Ishikawa (cell line): ENCODE measurements around the gene ADIPOQ.

ENCODE experiments used
- CEBPB ChIP-seq: IDR thresholded peaks from 2 replicates; pipeline ENCODE4 v1.6.1; 2012
- CREB1 ChIP-seq: IDR thresholded peaks from 2 replicates; pipeline ENCODE4 v1.6.1; 2012; ENCODE audit warnings: low read depth
- EGR1 ChIP-seq: IDR thresholded peaks from 2 replicates; pipeline ENCODE4 v1.6.1; 2012
- EP300 ChIP-seq: IDR thresholded peaks from 2 replicates; pipeline ENCODE4 v1.6.1; 2012; ENCODE audit warnings: borderline replicate concordance
- FOXM1 ChIP-seq: IDR thresholded peaks from 2 replicates; pipeline ENCODE4 v1.6.1; 2012; ENCODE audit warnings: low read depth, borderline replicate concordance
- NFIC ChIP-seq: IDR thresholded peaks from 2 replicates; pipeline ENCODE4 v1.6.1; 2012
- RAD21 ChIP-seq: IDR thresholded peaks from 2 replicates; pipeline ENCODE4 v1.6.1; 2012; ENCODE audit warnings: low read depth
- TAF1 ChIP-seq: IDR thresholded peaks from 2 replicates; pipeline ENCODE4 v1.6.1; 2012; ENCODE audit warnings: low read depth, mild to moderate bottlenecking
- TCF12 ChIP-seq: IDR thresholded peaks from 2 replicates; pipeline ENCODE4 v1.6.1; 2012; ENCODE audit warnings: low read depth
- TEAD4 ChIP-seq: IDR thresholded peaks from 2 replicates; pipeline ENCODE4 v1.6.1; 2012
- YY1 ChIP-seq: IDR thresholded peaks from 2 replicates; pipeline ENCODE4 v1.6.1; 2012; ENCODE audit warnings: low read depth
- ZBTB7A ChIP-seq: IDR thresholded peaks from 2 replicates; pipeline ENCODE4 v1.6.1; 2012; ENCODE audit warnings: low read depth
- TF ChIP-seq, protein P1 (sequence below): IDR thresholded peaks from 2 replicates; pipeline ENCODE4 v1.6.1; 2012; ENCODE audit warnings: low read depth, mild to moderate bottlenecking
- TF ChIP-seq, protein P2 (sequence below): IDR thresholded peaks from 2 replicates; pipeline ENCODE4 v1.6.1; 2012
- TF ChIP-seq, protein P3 (sequence below): IDR thresholded peaks from 2 replicates; pipeline ENCODE4 v1.6.1; 2012

ADIPOQ gene

DNA sequence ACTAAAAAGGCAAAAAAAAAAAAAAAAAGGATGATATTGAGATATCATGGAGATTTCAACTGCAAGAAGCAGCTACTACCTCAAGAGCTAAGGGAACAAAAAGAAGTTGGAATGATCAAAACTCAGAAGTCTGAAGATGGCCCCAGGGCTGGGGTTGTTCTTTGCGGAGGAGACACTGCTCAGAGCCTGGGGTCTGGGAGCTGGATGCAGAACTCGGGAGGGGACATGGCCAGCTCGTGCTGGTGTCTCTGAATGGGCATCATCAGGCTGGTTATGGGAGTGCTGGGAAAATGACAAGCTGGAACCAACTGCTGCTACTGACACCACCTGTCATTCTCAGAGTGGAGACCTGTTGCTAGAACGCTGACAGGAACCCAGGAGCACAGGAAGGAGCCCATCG is 14.2 kb upstream of the ADIPOQ start:
- TF ChIP-seq RAD21 (no peak), EP300 (no peak), TCF12 (no peak), TEAD4 (no peak), CEBPB (no peak), TAF1 (no peak), YY1 (no peak), EGR1 (no peak), ZBTB7A (no peak), CREB1 (no peak), NFIC (no peak), FOXM1 (no peak)
- TF ChIP-seq, protein P1, sequence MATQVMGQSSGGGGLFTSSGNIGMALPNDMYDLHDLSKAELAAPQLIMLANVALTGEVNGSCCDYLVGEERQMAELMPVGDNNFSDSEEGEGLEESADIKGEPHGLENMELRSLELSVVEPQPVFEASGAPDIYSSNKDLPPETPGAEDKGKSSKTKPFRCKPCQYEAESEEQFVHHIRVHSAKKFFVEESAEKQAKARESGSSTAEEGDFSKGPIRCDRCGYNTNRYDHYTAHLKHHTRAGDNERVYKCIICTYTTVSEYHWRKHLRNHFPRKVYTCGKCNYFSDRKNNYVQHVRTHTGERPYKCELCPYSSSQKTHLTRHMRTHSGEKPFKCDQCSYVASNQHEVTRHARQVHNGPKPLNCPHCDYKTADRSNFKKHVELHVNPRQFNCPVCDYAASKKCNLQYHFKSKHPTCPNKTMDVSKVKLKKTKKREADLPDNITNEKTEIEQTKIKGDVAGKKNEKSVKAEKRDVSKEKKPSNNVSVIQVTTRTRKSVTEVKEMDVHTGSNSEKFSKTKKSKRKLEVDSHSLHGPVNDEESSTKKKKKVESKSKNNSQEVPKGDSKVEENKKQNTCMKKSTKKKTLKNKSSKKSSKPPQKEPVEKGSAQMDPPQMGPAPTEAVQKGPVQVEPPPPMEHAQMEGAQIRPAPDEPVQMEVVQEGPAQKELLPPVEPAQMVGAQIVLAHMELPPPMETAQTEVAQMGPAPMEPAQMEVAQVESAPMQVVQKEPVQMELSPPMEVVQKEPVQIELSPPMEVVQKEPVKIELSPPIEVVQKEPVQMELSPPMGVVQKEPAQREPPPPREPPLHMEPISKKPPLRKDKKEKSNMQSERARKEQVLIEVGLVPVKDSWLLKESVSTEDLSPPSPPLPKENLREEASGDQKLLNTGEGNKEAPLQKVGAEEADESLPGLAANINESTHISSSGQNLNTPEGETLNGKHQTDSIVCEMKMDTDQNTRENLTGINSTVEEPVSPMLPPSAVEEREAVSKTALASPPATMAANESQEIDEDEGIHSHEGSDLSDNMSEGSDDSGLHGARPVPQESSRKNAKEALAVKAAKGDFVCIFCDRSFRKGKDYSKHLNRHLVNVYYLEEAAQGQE: no peak
- TF ChIP-seq, protein P2, sequence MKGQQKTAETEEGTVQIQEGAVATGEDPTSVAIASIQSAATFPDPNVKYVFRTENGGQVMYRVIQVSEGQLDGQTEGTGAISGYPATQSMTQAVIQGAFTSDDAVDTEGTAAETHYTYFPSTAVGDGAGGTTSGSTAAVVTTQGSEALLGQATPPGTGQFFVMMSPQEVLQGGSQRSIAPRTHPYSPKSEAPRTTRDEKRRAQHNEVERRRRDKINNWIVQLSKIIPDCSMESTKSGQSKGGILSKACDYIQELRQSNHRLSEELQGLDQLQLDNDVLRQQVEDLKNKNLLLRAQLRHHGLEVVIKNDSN: no peak
- TF ChIP-seq, protein P3, sequence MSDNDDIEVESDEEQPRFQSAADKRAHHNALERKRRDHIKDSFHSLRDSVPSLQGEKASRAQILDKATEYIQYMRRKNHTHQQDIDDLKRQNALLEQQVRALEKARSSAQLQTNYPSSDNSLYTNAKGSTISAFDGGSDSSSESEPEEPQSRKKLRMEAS: no peak

DNA sequence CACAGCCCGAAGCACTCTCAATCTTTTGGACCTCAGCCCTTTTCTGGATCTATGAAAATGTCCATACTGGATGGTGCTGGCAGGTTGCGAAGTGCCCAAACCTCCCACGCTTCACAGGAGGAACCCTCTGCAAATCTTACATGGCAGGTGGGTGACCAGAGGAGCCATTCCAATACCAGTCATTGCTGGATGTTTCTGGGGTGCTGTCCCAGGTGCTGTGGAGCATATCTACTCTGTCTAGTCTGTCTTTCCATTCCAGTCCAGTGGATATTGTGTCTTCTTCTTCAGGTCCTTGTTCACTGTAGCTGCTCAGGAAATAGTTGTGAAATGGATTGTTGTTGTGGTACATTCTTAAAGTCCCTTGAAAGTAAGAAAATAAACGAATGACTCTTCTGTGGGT is 10.7 kb upstream of the ADIPOQ start:
- TF ChIP-seq TCF12: no peak
- TF ChIP-seq EGR1: no peak
- no peak for TF ChIP-seq CEBPB
- no peak for TF ChIP-seq YY1
- TF ChIP-seq, protein P1: peak; percentile 76
- TF ChIP-seq, protein P3: no peak
- TF ChIP-seq ZBTB7A: no peak

DNA sequence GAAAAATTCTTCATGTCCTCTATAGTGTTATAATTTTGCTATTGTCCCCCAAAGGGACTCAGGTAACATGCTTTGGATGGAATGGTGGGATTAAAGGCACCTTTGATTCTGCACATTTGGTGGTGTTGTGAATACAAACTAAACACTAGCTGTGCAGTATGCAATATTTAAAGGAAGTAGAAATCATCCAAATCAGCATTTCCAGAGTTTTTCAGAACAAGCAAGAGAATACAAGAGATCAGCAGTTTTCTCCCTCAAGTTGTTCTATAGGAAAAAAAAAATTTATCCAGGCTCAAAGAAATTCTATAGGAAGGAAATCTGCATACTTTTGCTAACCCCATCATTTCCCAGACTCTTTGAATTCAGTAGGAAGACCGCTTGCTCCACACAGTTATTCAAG is 10.2 kb upstream of the ADIPOQ start:
- TF ChIP-seq NFIC: no peak
- TF ChIP-seq, protein P3: no peak

DNA sequence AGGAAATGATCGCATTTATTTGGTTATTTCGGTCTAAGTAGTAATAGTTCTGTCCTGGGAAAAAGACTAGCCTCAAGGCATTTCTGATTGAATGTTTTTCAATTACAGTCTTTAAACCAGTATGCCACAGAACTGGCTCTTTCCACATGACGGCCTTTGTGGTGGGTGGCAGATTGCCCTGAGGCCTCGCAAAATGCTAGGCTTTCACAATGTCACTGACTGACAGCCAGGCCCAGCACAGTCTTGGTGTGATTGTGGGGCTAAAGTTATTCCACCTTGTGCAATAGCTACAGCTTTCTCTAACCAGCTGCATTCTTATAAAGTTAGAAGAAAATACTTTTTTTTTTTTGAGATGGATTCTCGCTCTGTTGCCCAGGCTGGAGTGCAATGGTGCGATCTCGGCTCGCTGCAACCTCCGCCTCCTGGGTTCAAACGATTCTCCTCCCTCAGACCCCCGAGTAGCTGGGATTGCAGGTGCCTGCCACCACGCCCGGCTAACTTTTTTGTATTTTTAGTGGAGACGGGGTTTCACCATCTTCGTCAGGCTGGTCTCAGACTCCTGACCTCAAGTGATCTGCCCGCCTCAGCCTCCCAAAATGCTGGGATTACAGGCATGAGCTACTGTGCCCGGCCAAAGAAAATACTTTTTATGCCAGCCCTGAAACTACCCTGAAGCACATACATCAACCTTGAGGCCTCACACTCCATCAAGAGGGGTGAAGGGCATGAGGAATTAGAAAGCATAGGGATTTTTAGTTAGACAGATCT is 2.5 kb upstream of the ADIPOQ start:
- TF ChIP-seq FOXM1 (no peak), EGR1 (no peak), TCF12 (no peak), EP300 (no peak), CEBPB (no peak), ZBTB7A (no peak), RAD21 (no peak), NFIC (no peak), TEAD4 (no peak), CREB1 (no peak), YY1 (no peak), TAF1 (no peak)
- TF ChIP-seq, protein P2: no peak
- TF ChIP-seq, protein P3: no peak
- TF ChIP-seq, protein P1: no peak
